AG04450 (cell line): Measurements from ENCODE around the gene PRR19. TPM values are rescaled to one million over a fixed set of nuclear protein-coding genes. Genes with fewer than 3 reads are reported as not detected.

Experiments
- CTCF ChIA-PET: fragments of 300-600, 350-600 bp; formaldehyde crosslinking; extraction: SDS; loops from one replicate; lab custom pipeline; 2022; ENCODE audit warnings: antibody characterized with exemption, inconsistent platforms; lab: Charles Lee
- POLR2A ChIA-PET: fragments of 350-600 bp; formaldehyde crosslinking; extraction: SDS; loops from one replicate; lab custom pipeline; 2021; ENCODE audit warnings: antibody characterized with exemption, inconsistent platforms; lab: Yijun Ruan, JAX
- DNase-seq: peaks from one replicate; pipeline ENCODE4 v3.0.0-alpha.2; 2011; ENCODE audit warnings: low read depth, low spot score
- H3K27ac ChIP-seq: one replicate; pipeline ENCODE4 v1.5.1; 2012; ENCODE audit warnings: low read depth, low read length, control low read depth
- H3K27me3 ChIP-seq: one replicate; pipeline ENCODE4 v1.6.0; 2012; ENCODE audit warnings: low read length; ENCODE audit not compliant: control insufficient read depth, insufficient read depth
- H3K4me3 ChIP-seq: 2 replicates; pipeline ENCODE4 v1.5.1; 2011; ENCODE audit warnings: mild to moderate bottlenecking, low read depth, low read length, control low read depth
- H3K9me3 ChIP-seq: 2 replicates; pipeline ENCODE4 v1.5.1; 2012; ENCODE audit warnings: low read length; ENCODE audit not compliant: control insufficient read depth, insufficient read depth
- polyA plus RNA-seq: library from polyadenylated mRNA; depleted of rRNA; stranded (reverse); fragments of >200 nt; gene quantifications from 2 replicates; pipeline ENCODE4 v1.2.3, GENCODE V29; 2011; rRNA removed
- small RNA-seq: library from RNA; depleted of rRNA; stranded (forward); fragments of <200 nt; gene quantifications from one replicate; pipeline ENCODE3, GENCODE V24; 2012; ENCODE audit warnings: low read depth; ENCODE audit not compliant: insufficient read length
- TF ChIP-seq, protein P1 (sequence below): IDR thresholded peaks from 2 replicates; pipeline ENCODE4 v1.5.1; 2011; ENCODE audit warnings: low read depth, low read length, control low read depth, inconsistent platforms

The PRR19 gene
- polyA plus RNA-seq, 1 experiment = 0.40 TPM

DNA sequence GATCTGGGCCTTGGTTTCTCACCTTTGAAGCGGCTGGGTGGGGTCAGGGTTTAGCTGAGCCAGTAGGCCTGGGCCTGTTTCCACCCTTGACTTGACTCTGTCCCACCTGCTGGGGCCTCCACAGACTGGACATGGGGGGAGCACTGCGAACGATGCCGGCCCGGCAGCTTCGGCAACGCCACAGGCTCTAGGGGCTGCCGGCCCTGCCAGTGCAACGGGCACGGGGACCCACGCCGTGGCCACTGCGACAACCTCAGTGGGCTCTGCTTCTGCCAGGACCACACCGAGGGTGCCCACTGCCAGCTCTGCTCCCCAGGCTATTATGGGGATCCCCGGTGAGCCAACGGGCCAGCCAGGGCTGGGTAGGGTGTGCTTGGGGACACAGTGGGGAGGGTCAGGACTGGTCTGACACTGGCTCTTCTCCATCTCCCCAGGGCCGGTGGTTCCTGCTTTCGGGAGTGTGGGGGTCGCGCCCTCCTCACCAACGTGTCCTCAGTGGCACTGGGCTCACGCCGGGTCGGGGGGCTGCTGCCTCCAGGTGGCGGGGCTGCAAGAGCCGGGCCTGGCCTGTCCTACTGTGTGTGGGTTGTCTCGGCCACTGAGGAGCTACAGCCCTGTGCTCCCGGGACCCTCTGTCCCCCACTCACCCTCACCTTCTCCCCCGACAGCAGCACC, 51.5 kb downstream of the PRR19 start:
- ChIA-PET CTCF (no interaction called here), POLR2A (interaction anchor here (0.7 kb wide), 1 partner anchor 24 kb away, joined by 5 read pairs; no protein-coding TSS in a partner anchor)
- Histone ChIP-seq H3K9me3 (no peaks in the 10 kb centered on the region), H3K27ac (no peak overlapping the region), H3K4me3 (no peak overlapping the region), H3K27me3 (no peaks in the 10 kb centered on the region)
- no peak for DNase-seq
- TF ChIP-seq, protein P1, sequence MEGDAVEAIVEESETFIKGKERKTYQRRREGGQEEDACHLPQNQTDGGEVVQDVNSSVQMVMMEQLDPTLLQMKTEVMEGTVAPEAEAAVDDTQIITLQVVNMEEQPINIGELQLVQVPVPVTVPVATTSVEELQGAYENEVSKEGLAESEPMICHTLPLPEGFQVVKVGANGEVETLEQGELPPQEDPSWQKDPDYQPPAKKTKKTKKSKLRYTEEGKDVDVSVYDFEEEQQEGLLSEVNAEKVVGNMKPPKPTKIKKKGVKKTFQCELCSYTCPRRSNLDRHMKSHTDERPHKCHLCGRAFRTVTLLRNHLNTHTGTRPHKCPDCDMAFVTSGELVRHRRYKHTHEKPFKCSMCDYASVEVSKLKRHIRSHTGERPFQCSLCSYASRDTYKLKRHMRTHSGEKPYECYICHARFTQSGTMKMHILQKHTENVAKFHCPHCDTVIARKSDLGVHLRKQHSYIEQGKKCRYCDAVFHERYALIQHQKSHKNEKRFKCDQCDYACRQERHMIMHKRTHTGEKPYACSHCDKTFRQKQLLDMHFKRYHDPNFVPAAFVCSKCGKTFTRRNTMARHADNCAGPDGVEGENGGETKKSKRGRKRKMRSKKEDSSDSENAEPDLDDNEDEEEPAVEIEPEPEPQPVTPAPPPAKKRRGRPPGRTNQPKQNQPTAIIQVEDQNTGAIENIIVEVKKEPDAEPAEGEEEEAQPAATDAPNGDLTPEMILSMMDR = no peak

DNA sequence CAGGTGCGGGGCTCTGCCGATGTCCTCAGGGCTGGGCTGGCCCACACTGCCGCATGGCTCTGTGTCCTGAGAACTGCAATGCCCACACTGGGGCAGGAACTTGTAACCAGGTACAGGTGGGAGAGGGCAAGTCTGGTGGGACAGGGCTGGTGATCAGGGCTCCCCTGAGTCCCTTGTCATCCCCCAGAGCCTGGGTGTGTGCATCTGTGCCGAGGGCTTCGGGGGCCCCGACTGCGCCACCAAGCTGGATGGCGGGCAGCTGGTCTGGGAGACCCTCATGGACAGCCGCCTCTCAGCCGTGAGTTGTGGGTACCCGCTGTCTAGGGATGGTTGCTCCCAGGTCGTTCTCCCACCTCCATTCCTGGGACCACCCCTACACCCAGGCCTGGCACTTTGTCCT, 54.0 kb downstream of the PRR19 start:
- DNase-seq = no peak
- no peak overlapping the region for H3K27ac ChIP-seq
- ChIA-PET POLR2A (no interaction called here), CTCF (no interaction called here)
- H3K27me3 ChIP-seq = no peaks in the 10 kb centered on the region
- no peaks in the 10 kb centered on the region for H3K9me3 ChIP-seq
- no peak overlapping the region for H3K4me3 ChIP-seq
- TF ChIP-seq, protein P1 = no peak

DNA sequence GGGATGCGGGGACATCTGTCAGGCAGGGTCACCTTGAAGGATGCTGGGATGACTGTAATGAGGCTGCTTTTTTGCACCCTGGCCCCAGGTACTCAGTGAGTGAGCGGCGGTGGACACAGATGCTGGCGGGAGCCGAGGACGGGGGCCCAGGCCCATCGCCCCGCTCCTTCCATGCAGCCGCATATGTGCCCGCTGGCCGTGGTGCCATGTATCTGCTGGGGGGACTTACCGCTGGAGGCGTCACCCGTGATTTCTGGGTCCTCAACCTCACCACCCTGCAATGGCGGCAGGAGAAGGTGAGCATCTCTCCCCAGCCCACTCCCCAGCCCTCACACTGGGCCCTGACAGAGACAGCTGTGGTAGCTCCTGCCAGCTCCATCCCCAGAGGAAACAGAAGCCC, 54.8 kb downstream of the PRR19 start:
- H3K9me3 ChIP-seq = no peaks in the 10 kb centered on the region
- TF ChIP-seq, protein P1 = no peak
- no peak for DNase-seq
- POLR2A ChIA-PET = no interaction called here
- H3K27ac ChIP-seq = no peak overlapping the region
- CTCF ChIA-PET = no interaction called here
- no peaks in the 10 kb centered on the region for H3K27me3 ChIP-seq
- H3K4me3 ChIP-seq = no peak overlapping the region

DNA sequence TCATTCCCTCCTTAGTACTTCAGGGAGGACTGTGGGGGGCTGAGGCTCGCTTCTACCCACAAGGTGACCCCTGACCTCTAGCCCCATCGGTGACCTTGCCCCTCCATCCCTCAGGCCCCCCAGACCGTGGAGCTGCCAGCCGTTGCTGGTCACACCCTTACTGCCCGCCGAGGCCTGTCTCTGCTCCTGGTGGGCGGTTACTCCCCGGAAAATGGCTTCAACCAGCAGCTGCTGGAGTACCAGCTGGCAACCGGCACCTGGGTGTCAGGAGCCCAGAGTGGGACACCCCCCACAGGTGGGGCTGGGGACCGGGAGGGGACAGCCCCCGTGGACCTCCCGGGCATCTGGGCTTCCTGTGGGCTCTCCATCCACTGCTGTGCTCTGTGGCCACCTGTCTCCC, 55.4 kb downstream of the PRR19 start:
- CTCF ChIA-PET = no interaction called here
- Histone ChIP-seq H3K9me3 (peaks cover under 1% of the 10 kb centered on the region; the same call in 1 of the 2 replicates), H3K4me3 (no peak overlapping the region), H3K27me3 (no peaks in the 10 kb centered on the region), H3K27ac (no peak overlapping the region)
- TF ChIP-seq, protein P1 = no peak
- POLR2A ChIA-PET = no interaction called here
- no peak for DNase-seq

Small RNAs within 50 kb of the gene (small RNA-seq; reads per million reads assigned to genes)
- gene MIR8077 = not detected

Other genes with a start within 250 kb of the PRR19 start
- gene GRIK5, start 231.9 kb upstream of the PRR19 start, polyA plus RNA-seq = 0.04 and 0.05 TPM in 2 replicates
- 5.5 and 9.0 TPM in 2 replicates for gene ZNF574, start 226.0 kb upstream of the PRR19 start, polyA plus RNA-seq
- 1.9 and 2.6 TPM in 2 replicates for gene POU2F2, start 169.7 kb upstream of the PRR19 start, polyA plus RNA-seq
- 11.8 and 13.8 TPM in 2 replicates for gene DEDD2, start 84.5 kb upstream of the PRR19 start, polyA plus RNA-seq
- 4.6 and 5.4 TPM in 2 replicates for gene ZNF526, start 81.8 kb upstream of the PRR19 start, polyA plus RNA-seq
- gene GSK3A, start 59.5 kb upstream of the PRR19 start, polyA plus RNA-seq = 20.1 and 27.3 TPM in 2 replicates
- gene ERF, start 47.0 kb upstream of the PRR19 start, polyA plus RNA-seq = 29.4 and 31.1 TPM in 2 replicates
- gene CIC, start 32.9 kb upstream of the PRR19 start, polyA plus RNA-seq = 2.9 and 4.2 TPM in 2 replicates
- gene PAFAH1B3, start 492 bp downstream of the PRR19 start, polyA plus RNA-seq = 34.7 and 38.0 TPM in 2 replicates
- gene TMEM145, start 11.2 kb downstream of the PRR19 start, polyA plus RNA-seq = not detected in 2 replicates
- gene MEGF8, start 23.5 kb downstream of the PRR19 start, polyA plus RNA-seq = 9.9 and 10.6 TPM in 2 replicates
- 0.20 TPM in 1 of 2 replicates, not detected in the other for gene CNFN, start 88.2 kb downstream of the PRR19 start, polyA plus RNA-seq
- 1.5 and 2.0 TPM in 2 replicates for gene LIPE, start 125.3 kb downstream of the PRR19 start, polyA plus RNA-seq
- not detected in 2 replicates for gene CXCL17, start 140.8 kb downstream of the PRR19 start, polyA plus RNA-seq
- not detected in 2 replicates for gene CEACAM1, start 226.3 kb downstream of the PRR19 start, polyA plus RNA-seq